Ovary (tissue), 9 donors: ENCODE data around the gene RPL18. TPM values are rescaled to one million over a fixed set of nuclear protein-coding genes. Genes with fewer than 3 reads are reported as not detected.

Experiments
- DNase-seq, 5 donors: peaks; one replicate each; pipeline ENCODE4 v3.0.0-alpha.2; 2019 to 2020
- H3K27ac ChIP-seq, 2 donors: fragments of 200-600 bp; one replicate each; pipeline versions ENCODE4 v1.5.1 to v1.8.0; 2019 to 2022
- H3K27me3 ChIP-seq: fragments of 200-600 bp; one replicate; pipeline ENCODE4 v1.8.0; 2022
- H3K36me3 ChIP-seq: fragments of 200-600 bp; sonication (generic); one replicate; pipeline ENCODE4 v1.5.1; 2019
- H3K4me1 ChIP-seq: one replicate; pipeline ENCODE4 v1.8.1; 2013; ENCODE audit warnings: mild to moderate bottlenecking, moderate library complexity; ENCODE audit not compliant: insufficient read depth
- H3K4me3 ChIP-seq: fragments of 200-600 bp; sonication (generic); one replicate; pipeline ENCODE4 v1.5.1; 2017
- H3K9me3 ChIP-seq, 2 donors: fragments of 200-600 bp in 1 of 2; sonication (generic) in 1 of 2; one replicate each; pipeline versions ENCODE4 v1.5.1 to v1.8.1; 2013 to 2019; ENCODE audit warnings: mild to moderate bottlenecking in 1 of 2, moderate library complexity in 1 of 2
- CTCF ChIP-seq, 3 donors: fragments of 450-650 bp in 2 of 3; fragments of 200-600 bp in 1 of 3; IDR thresholded peaks; one replicate each; pipeline versions ENCODE4 v1.5.1 to v1.8.0; 2016 to 2022; ENCODE audit warnings: antibody characterized with exemption in 3 of 3, mild to moderate bottlenecking in 1 of 3
- EP300 ChIP-seq: sonication (generic); formaldehyde crosslinking; IDR thresholded peaks from one replicate; pipeline ENCODE4 v1.6.1; 2017; ENCODE audit warnings: antibody characterized with exemption
- POLR2A ChIP-seq: fragments of 450-650 bp; IDR thresholded peaks from one replicate; pipeline ENCODE4 v1.6.1; 2017; ENCODE audit warnings: antibody characterized with exemption, mild to moderate bottlenecking, moderate library complexity
- WGBS, 3 donors: extraction: QIAGEN DNeasy Blood & Tissue Kit in 1 of 3; methylation state at CpG; one replicate each; pipeline versions ENCODE4 v1.1.5 to v1.1.7; 2013 to 2017; 5-methylcytosine and 5-hydroxymethylcytosine counted together
- intact Hi-C, 4 donors: fragments of 100-400 bp; cut with DNase I; formaldehyde crosslinking; loops; one replicate each; pipeline versions ENCODE4 v1.11.0 to v1.15.1; 2022 to 2023
- polyA plus RNA-seq, 2 donors: library from polyadenylated mRNA; stranded (reverse); fragments of 200-250 nt in 1 of 2; fragments of 350-450 nt in 1 of 2; fragmentation: Illumina TruSeq in 1 of 2; extraction: RNeasy Lipid Tissue Mini Kit (QIAGEN cat#74804) in 1 of 2; gene quantifications; one replicate each; pipeline ENCODE4 v1.2.3, GENCODE V29; 2013 to 2014
- total RNA-seq, 7 donors: library from RNA; depleted of rRNA in 2 of 7; stranded (reverse); fragments of >200 nt in 2 of 7; fragmentation: NEBNext Ultra II Directional in 3 of 7; extraction: Animal tissue kit (Norgen Biotek cat#: 25700) in 3 of 7; gene quantifications; one replicate each; pipeline versions ENCODE4 v1.1.0 to v1.2.4, GENCODE V29; 2016 to 2023
- donor health status: DM: no; HTN: no; CAD: no; lungs with moderate emphysema.
- donor health status: DM: no; HTN: no; CAD: no.
- donor health status: Bipolar disorder and iron deficiency.
- donor health status: DM: yes; HTN: yes; CAD: no.
- donor health status: DM: no; HTN: no; CAD: no.
- donor health status: DM: yes; HTN: yes; CAD: no.

The RPL18 gene
- total and polyA plus RNA-seq, 9 donors: 1,780 to 8,435 (median 3,584) TPM

- Histone ChIP-seq H3K27me3 (no peaks in the 10 kb centered on the region), H3K9me3 (no peaks in the 10 kb centered on the region), H3K4me3 (no peak overlapping the region), H3K27ac (no peak overlapping the region), H3K4me1 (no peaks in the 10 kb centered on the region), H3K36me3 (no peaks in the 10 kb centered on the region)
- no peak for TF ChIP-seq POLR2A
- no peak for TF ChIP-seq CTCF (IDR thresholded peaks at IDR 0.05)
- TF ChIP-seq EP300: no peak
- WGBS, 3 donors: 44 to 51% (median 48%) methylated on average over 11 of the region's 11 CpGs
- intact Hi-C loops: no loop called here
- DNase-seq: no peak
Observed at GRCh38 chr19:48569814-48570213, 49.2 kb downstream of the RPL18 start.

- DNase-seq: peak; percentile 58 to 84 (median 77)
- WGBS, 3 donors: 0 to 8% (median 1%) methylated on average over 14 to 19 of the region's 19 CpGs
- intact Hi-C loops: no loop called here
- Histone ChIP-seq H3K36me3 (no peaks in the 10 kb centered on the region), H3K9me3 (no peaks in the 10 kb centered on the region), H3K27ac (no peak overlapping the region), H3K27me3 (no peaks in the 10 kb centered on the region), H3K4me1 (no peaks in the 10 kb centered on the region), H3K4me3 (no peak overlapping the region)
- no peak for TF ChIP-seq EP300
- no peak for TF ChIP-seq CTCF (IDR thresholded peaks at IDR 0.05)
- TF ChIP-seq POLR2A: no peak
Observed at GRCh38 chr19:48568345-48568886, 50.6 kb downstream of the RPL18 start.

Other genes with a start within 250 kb of the RPL18 start
- 100 to 1,000 TPM in 6 of 7 donors, 10 to 100 TPM in 1; 94.0 to 202 (median 170) TPM for gene KDELR1, start 227.6 kb downstream of the RPL18 start, total RNA-seq
- gene KDELR1, start 227.6 kb downstream of the RPL18 start, polyA plus RNA-seq: 100 to 1,000 TPM; 180 to 333 TPM
- under 1 TPM in 6 of 7 donors, not detected in 1; 0.10 to 0.32 (median 0.18) TPM for gene GRIN2D, start 225.5 kb downstream of the RPL18 start, total RNA-seq
- gene GRIN2D, start 225.5 kb downstream of the RPL18 start, polyA plus RNA-seq: under 1 TPM; 0.12 TPM
- gene GRWD1, start 173.2 kb downstream of the RPL18 start, total RNA-seq: 10 to 100 TPM; 16.5 to 41.9 (median 32.5) TPM
- gene GRWD1, start 173.2 kb downstream of the RPL18 start, polyA plus RNA-seq: 10 to 100 TPM in 1 of 2 donors, 1 to 10 TPM in 1; 9.5 to 14.8 TPM
- gene KCNJ14, start 163.6 kb downstream of the RPL18 start, total RNA-seq: 1 to 10 TPM in 5 of 7 donors, under 1 TPM in 2; 0.48 to 2.2 (median 1.4) TPM
- under 1 TPM; 0.56 to 0.63 TPM for gene KCNJ14, start 163.6 kb downstream of the RPL18 start, polyA plus RNA-seq
- 10 to 100 TPM; 38.5 to 66.5 (median 49.4) TPM for gene CYTH2, start 149.8 kb downstream of the RPL18 start, total RNA-seq
- gene CYTH2, start 149.8 kb downstream of the RPL18 start, polyA plus RNA-seq: 10 to 100 TPM; 27.6 to 58.2 TPM
- gene LMTK3, start 107.3 kb downstream of the RPL18 start, total RNA-seq: 1 to 10 TPM in 1 of 7 donors, under 1 TPM in 6; 0.38 to 2.5 (median 0.50) TPM
- gene LMTK3, start 107.3 kb downstream of the RPL18 start, polyA plus RNA-seq: under 1 TPM in 1 of 2 donors, not detected in 1; 0.27 TPM
- gene SULT2B1, start 67.0 kb downstream of the RPL18 start, total RNA-seq: under 1 TPM in 1 of 7 donors, not detected in 6; 0.20 TPM
- under 1 TPM in 1 of 2 donors, not detected in 1; 0.10 TPM for gene SULT2B1, start 67.0 kb downstream of the RPL18 start, polyA plus RNA-seq
- gene SPACA4, start 12.4 kb downstream of the RPL18 start, total RNA-seq: not detected
- not detected for gene SPACA4, start 12.4 kb downstream of the RPL18 start, polyA plus RNA-seq
- gene FAM83E, start 4.1 kb downstream of the RPL18 start, total RNA-seq: 1 to 10 TPM in 5 of 7 donors, not detected in 2; 1.1 to 6.9 (median 1.5) TPM
- gene FAM83E, start 4.1 kb downstream of the RPL18 start, polyA plus RNA-seq: under 1 TPM in 1 of 2 donors, not detected in 1; 0.16 TPM
- gene SPHK2, start 328 bp upstream of the RPL18 start, total RNA-seq: 10 to 100 TPM; 12.3 to 37.2 (median 27.0) TPM
- 10 to 100 TPM in 1 of 2 donors, 1 to 10 TPM in 1; 2.9 to 24.5 TPM for gene SPHK2, start 328 bp upstream of the RPL18 start, polyA plus RNA-seq
- 10 to 100 TPM; 19.7 to 69.8 (median 34.6) TPM for gene DBP, start 18.2 kb upstream of the RPL18 start, total RNA-seq
- 10 to 100 TPM; 19.8 to 29.0 TPM for gene DBP, start 18.2 kb upstream of the RPL18 start, polyA plus RNA-seq
- 10 to 100 TPM; 14.9 to 52.5 (median 40.8) TPM for gene CA11, start 27.0 kb upstream of the RPL18 start, total RNA-seq
- 10 to 100 TPM; 43.1 to 53.1 TPM for gene CA11, start 27.0 kb upstream of the RPL18 start, polyA plus RNA-seq
- gene NTN5, start 53.8 kb upstream of the RPL18 start, total RNA-seq: 1 to 10 TPM in 6 of 7 donors, under 1 TPM in 1; 0.23 to 3.8 (median 2.2) TPM
- 1 to 10 TPM in 1 of 2 donors, under 1 TPM in 1; 0.55 to 1.4 TPM for gene NTN5, start 53.8 kb upstream of the RPL18 start, polyA plus RNA-seq
- gene FUT2, start 76.8 kb upstream of the RPL18 start, total RNA-seq: 1 to 10 TPM in 5 of 7 donors, not detected in 2; 1.0 to 2.5 (median 2.4) TPM
- under 1 TPM; 0.10 to 0.23 TPM for gene FUT2, start 76.8 kb upstream of the RPL18 start, polyA plus RNA-seq
- 10 to 100 TPM in 5 of 7 donors, 1 to 10 TPM in 2; 1.3 to 17.1 (median 11.2) TPM for gene MAMSTR, start 100.5 kb upstream of the RPL18 start, total RNA-seq
- gene MAMSTR, start 100.5 kb upstream of the RPL18 start, polyA plus RNA-seq: 1 to 10 TPM; 3.7 to 5.7 TPM
- gene RASIP1, start 121.4 kb upstream of the RPL18 start, total RNA-seq: 10 to 100 TPM in 5 of 7 donors, 1 to 10 TPM in 2; 4.9 to 25.9 (median 14.2) TPM
- gene RASIP1, start 121.4 kb upstream of the RPL18 start, polyA plus RNA-seq: 10 to 100 TPM in 1 of 2 donors, 1 to 10 TPM in 1; 4.1 to 18.4 TPM
- under 1 TPM in 2 of 7 donors, not detected in 5; 0.11 to 0.67 TPM for gene IZUMO1, start 127.7 kb upstream of the RPL18 start, total RNA-seq
- gene IZUMO1, start 127.7 kb upstream of the RPL18 start, polyA plus RNA-seq: under 1 TPM; 0.08 to 0.13 TPM
- 1 to 10 TPM in 3 of 7 donors, under 1 TPM in 4; 0.48 to 4.0 (median 0.87) TPM for gene FUT1, start 133.5 kb upstream of the RPL18 start, total RNA-seq
- 1 to 10 TPM; 1.3 to 1.4 TPM for gene FUT1, start 133.5 kb upstream of the RPL18 start, polyA plus RNA-seq
- not detected for gene FGF21, start 136.3 kb upstream of the RPL18 start, total RNA-seq
- gene FGF21, start 136.3 kb upstream of the RPL18 start, polyA plus RNA-seq: not detected
- 10 to 100 TPM; 29.1 to 73.6 (median 55.5) TPM for gene BCAT2, start 191.9 kb upstream of the RPL18 start, total RNA-seq
- 10 to 100 TPM in 1 of 2 donors, 1 to 10 TPM in 1; 7.8 to 70.5 TPM for gene BCAT2, start 191.9 kb upstream of the RPL18 start, polyA plus RNA-seq
- 10 to 100 TPM; 22.9 to 82.8 (median 46.1) TPM for gene HSD17B14, start 217.3 kb upstream of the RPL18 start, total RNA-seq
- 10 to 100 TPM; 10.6 to 78.7 TPM for gene HSD17B14, start 217.3 kb upstream of the RPL18 start, polyA plus RNA-seq
- gene PLEKHA4, start 249.4 kb upstream of the RPL18 start, total RNA-seq: 10 to 100 TPM; 18.3 to 96.5 (median 52.7) TPM
- 10 to 100 TPM; 18.8 to 50.9 TPM for gene PLEKHA4, start 249.4 kb upstream of the RPL18 start, polyA plus RNA-seq